ENCODE results near the gene FAM174A. TPM values are rescaled to one million over a fixed set of nuclear protein-coding genes. Genes with fewer than 3 reads are reported as not detected.

Gene FAM174A
- total RNA-seq, 2 experiments from 2014 or later = 5.4 to 6.2 TPM

DNA sequence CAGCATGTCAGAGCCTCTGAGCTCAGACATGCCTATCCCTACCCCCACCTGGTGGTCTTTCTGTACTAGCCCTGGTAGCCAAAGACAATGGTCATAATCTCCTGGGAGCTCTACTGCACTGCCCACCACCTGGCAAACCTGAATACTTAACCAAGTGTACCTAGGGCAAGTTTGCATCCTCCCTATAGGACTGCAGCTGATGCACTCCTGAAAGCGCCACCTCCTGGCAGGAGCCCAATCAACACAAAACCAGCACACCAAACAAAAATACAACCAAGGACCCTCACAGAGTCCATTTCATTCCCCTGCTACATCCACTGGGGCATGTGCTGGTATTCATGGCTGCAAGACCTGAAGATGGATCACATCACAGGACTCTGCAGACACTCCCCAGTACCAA, 14.8 kb upstream of the FAM174A start:
- Mint-ChIP-seq H3K27ac (no peak overlapping the region), H3K9me3 (peaks cover 13% of the 10 kb centered on the region), H3K27me3 (peaks cover 10% of the 10 kb centered on the region), H3K36me3 (ENCODE audit: low read depth) (peaks cover 12% of the 10 kb centered on the region), H3K4me3 (no peak overlapping the region), H3K4me1 (ENCODE audit: low read depth) (no peaks in the 10 kb centered on the region)
- ATAC-seq (ENCODE audit: poor library complexity) (no peak), DNase-seq (no peak)
- ChIA-PET POLR2A (no interaction called here), CTCF (no interaction called here)
- H3K4me3 ChIP-seq (ENCODE audit: low read length) = no peak overlapping the region
- H3K27me3 ChIP-seq (ENCODE audit: control insufficient read depth in 1 of 2, insufficient read depth in 2 of 2, low read length in 2 of 2) = peaks cover 0 to 4% of the 10 kb centered on the region in 2 experiments
- intact Hi-C loops (cut with DNase I, micrococcal nuclease) = no loop called here
- no peaks in the 10 kb centered on the region for H3K36me3 ChIP-seq (ENCODE audit: insufficient read depth, low read length)
- H3K4me1 ChIP-seq (ENCODE audit: insufficient read depth, low read length) = no peaks in the 10 kb centered on the region
- TF ChIP-seq, protein P1, sequence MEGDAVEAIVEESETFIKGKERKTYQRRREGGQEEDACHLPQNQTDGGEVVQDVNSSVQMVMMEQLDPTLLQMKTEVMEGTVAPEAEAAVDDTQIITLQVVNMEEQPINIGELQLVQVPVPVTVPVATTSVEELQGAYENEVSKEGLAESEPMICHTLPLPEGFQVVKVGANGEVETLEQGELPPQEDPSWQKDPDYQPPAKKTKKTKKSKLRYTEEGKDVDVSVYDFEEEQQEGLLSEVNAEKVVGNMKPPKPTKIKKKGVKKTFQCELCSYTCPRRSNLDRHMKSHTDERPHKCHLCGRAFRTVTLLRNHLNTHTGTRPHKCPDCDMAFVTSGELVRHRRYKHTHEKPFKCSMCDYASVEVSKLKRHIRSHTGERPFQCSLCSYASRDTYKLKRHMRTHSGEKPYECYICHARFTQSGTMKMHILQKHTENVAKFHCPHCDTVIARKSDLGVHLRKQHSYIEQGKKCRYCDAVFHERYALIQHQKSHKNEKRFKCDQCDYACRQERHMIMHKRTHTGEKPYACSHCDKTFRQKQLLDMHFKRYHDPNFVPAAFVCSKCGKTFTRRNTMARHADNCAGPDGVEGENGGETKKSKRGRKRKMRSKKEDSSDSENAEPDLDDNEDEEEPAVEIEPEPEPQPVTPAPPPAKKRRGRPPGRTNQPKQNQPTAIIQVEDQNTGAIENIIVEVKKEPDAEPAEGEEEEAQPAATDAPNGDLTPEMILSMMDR (IDR thresholded peaks at IDR 0.05) = no peak
- H3K27ac ChIP-seq (ENCODE audit: low read depth in 1 of 2, low read length in 2 of 2) = no peak overlapping the region
- H3K9me3 ChIP-seq (ENCODE audit: control insufficient read depth in 1 of 2, insufficient read depth in 1 of 2, low read length in 2 of 2) = peaks cover 7 to 23% of the 10 kb centered on the region in 2 experiments

DNA sequence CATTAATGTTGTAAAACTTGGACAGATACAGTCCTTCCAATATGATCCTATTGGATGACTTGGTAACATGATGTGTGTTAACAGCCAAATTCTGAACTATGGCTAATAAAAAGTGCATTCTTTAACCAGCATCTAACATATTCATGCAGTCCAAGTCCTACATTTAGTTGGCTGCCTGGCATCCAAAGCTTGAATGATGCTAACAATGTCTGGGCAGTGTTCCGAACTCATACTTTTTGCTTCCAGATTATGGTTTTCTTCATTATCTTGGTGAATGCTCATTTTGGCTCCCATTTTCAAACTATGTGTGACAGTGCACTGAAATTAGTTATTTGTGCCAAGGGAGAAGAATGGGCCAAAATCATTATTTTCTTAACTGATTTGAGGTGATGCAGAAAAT, 2.8 kb downstream of the FAM174A start:
- H3K27ac Mint-ChIP-seq = no peak overlapping the region
- intact Hi-C loops (cut with DNase I, micrococcal nuclease) = loop anchor here (5.0 to 10.0 kb wide), 4 partner anchors 237 to 1773 kb away; partner anchors contain the start of gene ST8SIA4 (in 2 of the 2)
- POLR2A ChIA-PET = no interaction called here
- no peaks in the 10 kb centered on the region for H3K9me3 Mint-ChIP-seq
- Histone ChIP-seq H3K27me3 (ENCODE audit: control insufficient read depth in 1 of 2, insufficient read depth in 2 of 2, low read length in 2 of 2) (no peaks in the 10 kb centered on the region), H3K9me3 (ENCODE audit: control insufficient read depth in 1 of 2, insufficient read depth in 1 of 2, low read length in 2 of 2) (no peaks in the 10 kb centered on the region), H3K4me1 (ENCODE audit: insufficient read depth, low read length) (peaks cover 13% of the 10 kb centered on the region), H3K36me3 (ENCODE audit: insufficient read depth, low read length) (no peaks in the 10 kb centered on the region), H3K4me3 (ENCODE audit: low read length) (no peak overlapping the region), H3K27ac (ENCODE audit: low read depth in 1 of 2, low read length in 2 of 2) (no peak overlapping the region)
- CTCF ChIA-PET = no interaction called here
- no peaks in the 10 kb centered on the region for H3K27me3 Mint-ChIP-seq
- TF ChIP-seq, protein P1 (IDR thresholded peaks at IDR 0.05) = no peak
- peaks cover 44% of the 10 kb centered on the region for H3K4me1 Mint-ChIP-seq (ENCODE audit: low read depth)
- H3K36me3 Mint-ChIP-seq (ENCODE audit: low read depth) = peaks cover 12% of the 10 kb centered on the region
- ATAC-seq (ENCODE audit: poor library complexity) (no peak), DNase-seq (no peak)
- H3K4me3 Mint-ChIP-seq = no peak overlapping the region

DNA sequence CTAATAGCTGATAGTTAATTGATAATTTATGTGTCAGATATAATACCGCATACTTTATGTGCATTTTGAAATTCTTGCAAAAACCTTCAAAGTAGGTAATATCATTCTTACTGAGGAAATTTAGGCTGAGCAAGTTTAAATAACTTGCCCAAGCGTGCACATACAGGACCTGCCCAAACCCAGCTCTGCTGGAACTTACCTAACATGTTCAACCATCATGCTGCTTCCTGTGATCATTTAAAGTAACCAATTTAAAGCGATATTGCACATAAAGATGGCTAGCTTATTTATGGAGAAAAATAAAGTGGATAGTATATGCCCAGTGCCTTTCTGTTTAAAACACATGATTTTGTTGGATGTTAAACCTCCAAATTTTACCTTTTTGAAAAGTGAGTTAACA, 4.3 kb downstream of the FAM174A start:
- intact Hi-C loops (cut with DNase I, micrococcal nuclease) = loop anchor here (5.0 to 10.0 kb wide), 4 partner anchors 235 to 1775 kb away; partner anchors contain the start of gene ST8SIA4 (in 2 of the 2)
- no peak for ATAC-seq (ENCODE audit: poor library complexity)
- no peaks in the 10 kb centered on the region for H3K9me3 Mint-ChIP-seq
- Histone ChIP-seq H3K27me3 (ENCODE audit: control insufficient read depth in 1 of 2, insufficient read depth in 2 of 2, low read length in 2 of 2) (no peaks in the 10 kb centered on the region), H3K9me3 (ENCODE audit: control insufficient read depth in 1 of 2, insufficient read depth in 1 of 2, low read length in 2 of 2) (no peaks in the 10 kb centered on the region), H3K27ac (ENCODE audit: low read depth in 1 of 2, low read length in 2 of 2) (no peak overlapping the region), H3K36me3 (ENCODE audit: insufficient read depth, low read length) (no peaks in the 10 kb centered on the region), H3K4me3 (ENCODE audit: low read length) (no peak overlapping the region), H3K4me1 (ENCODE audit: insufficient read depth, low read length) (peaks cover 13% of the 10 kb centered on the region)
- ChIA-PET CTCF (no interaction called here), POLR2A (no interaction called here)
- H3K36me3 Mint-ChIP-seq (ENCODE audit: low read depth) = peaks cover 10% of the 10 kb centered on the region
- H3K4me3 Mint-ChIP-seq = no peak overlapping the region
- H3K27ac Mint-ChIP-seq = no peak overlapping the region
- TF ChIP-seq, protein P1 (IDR thresholded peaks at IDR 0.05) = no peak
- no peak for DNase-seq
- peaks cover 44% of the 10 kb centered on the region for H3K4me1 Mint-ChIP-seq (ENCODE audit: low read depth)
- no peaks in the 10 kb centered on the region for H3K27me3 Mint-ChIP-seq
